HUES48 (cell line): ENCODE results near the gene USP15.
"Not testable (repeated sequence)": the region's sequence is repeated elsewhere in the genome, so short reads cannot be mapped to it uniquely, and the experiment has no call there.

ENCODE experiments used
- H3K27ac ChIP-seq: one replicate; pipeline ENCODE4 v1.7.0; 2013; ENCODE audit warnings: low read depth, low read length, inconsistent platforms
- H3K27me3 ChIP-seq: 2 replicates; pipeline ENCODE4 v1.6.1; 2013; ENCODE audit warnings: mild to moderate bottlenecking, low read length; ENCODE audit not compliant: control insufficient read depth, insufficient read depth
- H3K36me3 ChIP-seq: 2 replicates; pipeline ENCODE4 v1.6.1; 2013; ENCODE audit warnings: low read length; ENCODE audit not compliant: control insufficient read depth, insufficient read depth
- H3K4me1 ChIP-seq: 2 replicates; pipeline ENCODE4 v1.6.1; 2013; ENCODE audit warnings: mild to moderate bottlenecking, low read length; ENCODE audit not compliant: control insufficient read depth, insufficient read depth
- H3K4me3 ChIP-seq: 2 replicates; pipeline ENCODE4 v1.5.1; 2013; ENCODE audit warnings: mild to moderate bottlenecking, low read depth, low read length
- H3K9ac ChIP-seq: 2 replicates; pipeline ENCODE4 v1.6.1; 2013; ENCODE audit warnings: mild to moderate bottlenecking, low read depth, low read length, moderate library complexity
- H3K9me3 ChIP-seq: 2 replicates; pipeline ENCODE4 v1.6.1; 2013; ENCODE audit warnings: low read length; ENCODE audit not compliant: control insufficient read depth, insufficient read depth

USP15 gene

GRCh38 chr12:62328296-62328921, 68.2 kb downstream of the USP15 start:
- Histone ChIP-seq H3K9me3 (no peaks in the 10 kb centered on the region), H3K27ac (no peak overlapping the region), H3K4me3 (no peak overlapping the region), H3K4me1 (no peaks in the 10 kb centered on the region), H3K36me3 (no peaks in the 10 kb centered on the region), H3K9ac (no peak overlapping the region), H3K27me3 (no peaks in the 10 kb centered on the region)

- no peaks in the 10 kb centered on the region for H3K27me3 ChIP-seq
- H3K9ac ChIP-seq, result no peak overlapping the region
- no peaks in the 10 kb centered on the region for H3K4me1 ChIP-seq
- H3K4me3 ChIP-seq, result no peak overlapping the region
- no peak overlapping the region for H3K27ac ChIP-seq
- no peaks in the 10 kb centered on the region for H3K36me3 ChIP-seq
- no peaks in the 10 kb centered on the region for H3K9me3 ChIP-seq
These were observed 71.1 kb downstream of the USP15 start for GRCh38 chr12:62331306-62331705.

GRCh38 chr12:62332598-62332997, 72.4 kb downstream of the USP15 start:
- Histone ChIP-seq H3K4me3 (no peak overlapping the region), H3K36me3 (no peaks in the 10 kb centered on the region), H3K9ac (no peak overlapping the region), H3K4me1 (no peaks in the 10 kb centered on the region), H3K9me3 (no peaks in the 10 kb centered on the region), H3K27me3 (no peaks in the 10 kb centered on the region), H3K27ac (no peak overlapping the region)

GRCh38 chr12:62335057-62335456, 74.9 kb downstream of the USP15 start:
- H3K4me3 ChIP-seq, result no peak overlapping the region
- H3K27me3 ChIP-seq, result no peaks in the 10 kb centered on the region
- H3K36me3 ChIP-seq, result no peaks in the 10 kb centered on the region
- H3K9me3 ChIP-seq, result no peaks in the 10 kb centered on the region
- no peaks in the 10 kb centered on the region for H3K4me1 ChIP-seq
- no peak overlapping the region for H3K27ac ChIP-seq
- H3K9ac ChIP-seq, result no peak overlapping the region

- Histone ChIP-seq H3K9me3 (no peaks in the 10 kb centered on the region), H3K27ac (no peak overlapping the region), H3K4me3 (no peak overlapping the region), H3K9ac (no peak overlapping the region), H3K4me1 (no peaks in the 10 kb centered on the region), H3K36me3 (no peaks in the 10 kb centered on the region), H3K27me3 (no peaks in the 10 kb centered on the region)
These were observed 75.6 kb downstream of the USP15 start for GRCh38 chr12:62335796-62336195.

- not testable (repeated sequence) for H3K27me3 ChIP-seq, H3K4me1 ChIP-seq, H3K4me3 ChIP-seq, H3K9me3 ChIP-seq, H3K9ac ChIP-seq, H3K27ac ChIP-seq, H3K36me3 ChIP-seq
These were observed 77.4 kb downstream of the USP15 start for GRCh38 chr12:62337643-62338042.

- H3K36me3 ChIP-seq, H3K9me3 ChIP-seq, H3K9ac ChIP-seq, H3K4me1 ChIP-seq, H3K27me3 ChIP-seq, H3K4me3 ChIP-seq, H3K27ac ChIP-seq: not testable (repeated sequence)
These were observed 82.6 kb downstream of the USP15 start for GRCh38 chr12:62342614-62343303.

GRCh38 chr12:62343304-62344120, 83.3 kb downstream of the USP15 start:
- H3K9ac ChIP-seq, H3K4me1 ChIP-seq, H3K36me3 ChIP-seq, H3K4me3 ChIP-seq, H3K9me3 ChIP-seq, H3K27me3 ChIP-seq, H3K27ac ChIP-seq: not testable (repeated sequence)

- not testable (repeated sequence) for H3K9me3 ChIP-seq, H3K4me3 ChIP-seq, H3K9ac ChIP-seq, H3K27ac ChIP-seq, H3K4me1 ChIP-seq, H3K27me3 ChIP-seq, H3K36me3 ChIP-seq
These were observed 84.7 kb downstream of the USP15 start for GRCh38 chr12:62344731-62345556.

- no peaks in the 10 kb centered on the region for H3K27me3 ChIP-seq
- no peak overlapping the region for H3K4me3 ChIP-seq
- no peak overlapping the region for H3K9ac ChIP-seq
- H3K4me1 ChIP-seq, result no peaks in the 10 kb centered on the region
- no peaks in the 10 kb centered on the region for H3K36me3 ChIP-seq
- H3K9me3 ChIP-seq, result no peaks in the 10 kb centered on the region
- no peak overlapping the region for H3K27ac ChIP-seq
These were observed 85.5 kb downstream of the USP15 start for GRCh38 chr12:62345667-62346066.
